HepG2 (cell line): ENCODE data around the gene NT5DC1. TPM values are rescaled to one million over a fixed set of nuclear protein-coding genes. Genes with fewer than 3 reads are reported as not detected.

ENCODE experiments used
- ARNT2 ChIP-seq: sonication (generic); formaldehyde crosslinking; IDR thresholded peaks from 2 replicates; pipeline ENCODE4 v1.8.0; 2022; ENCODE audit warnings: mild to moderate bottlenecking, low read depth, missing genetic modification reagents, moderate library complexity
- CBX2 ChIP-seq, 2 experiments: fragments of 200-600 bp in 1 of 2; sonication (generic); formaldehyde crosslinking in 1 of 2; IDR thresholded peaks; 2 replicates each; pipeline versions ENCODE4 v1.7.0 to v1.8.1; 2018 to 2022; ENCODE audit warnings: low read depth in 2 of 2, low read length in 1 of 2, mild to moderate bottlenecking in 1 of 2, missing genetic modification reagents in 1 of 2
- EP300 ChIP-seq, 3 experiments: sonication (generic) in 1 of 3; formaldehyde crosslinking in 1 of 3; IDR thresholded peaks; 2 replicates each; pipeline versions ENCODE4 v1.5.1 to v1.6.1; 2011 to 2020; ENCODE audit warnings: low read depth in 2 of 3, low read length in 2 of 3, borderline replicate concordance in 1 of 3, improper control_type of control experiment in 1 of 3, mild to moderate bottlenecking in 1 of 3, missing genetic modification reagents in 1 of 3, moderate library complexity in 1 of 3
- FOXJ3 ChIP-seq: sonication (generic); formaldehyde crosslinking; IDR thresholded peaks from 2 replicates; pipeline ENCODE4 v1.4.0; 2020; ENCODE audit warnings: missing genetic modification reagents, mild to moderate bottlenecking, borderline replicate concordance
- KMT2A ChIP-seq: sonication (generic); formaldehyde crosslinking; IDR thresholded peaks from 2 replicates; pipeline ENCODE4 v1.4.0; 2020; ENCODE audit warnings: missing genetic modification reagents
- MYNN ChIP-seq: sonication (generic); formaldehyde crosslinking; IDR thresholded peaks from 2 replicates; pipeline ENCODE4 v1.4.0; 2020; ENCODE audit warnings: mild to moderate bottlenecking, low read depth, missing genetic modification reagents
- SMARCE1 ChIP-seq: fragments of 450-650 bp; IDR thresholded peaks from 2 replicates; pipeline ENCODE4 v1.6.1; 2017; ENCODE audit warnings: borderline replicate concordance
- SRSF9 ChIP-seq: fragments of 200-400 bp; formaldehyde crosslinking; IDR thresholded peaks from 2 replicates; pipeline ENCODE4 v1.6.1; 2018; ENCODE audit warnings: borderline replicate concordance, mild to moderate bottlenecking, low read depth, low read length; ENCODE audit not compliant: insufficient read depth, poor library complexity, severe bottlenecking
- ZBTB43 ChIP-seq: sonication (generic); formaldehyde crosslinking; conservative IDR thresholded peaks from 2 replicates; pipeline ENCODE4 v1.4.0; 2020; ENCODE audit warnings: missing genetic modification reagents
- ZNF567 ChIP-seq: sonication (generic); formaldehyde crosslinking; IDR thresholded peaks from 2 replicates; pipeline ENCODE4 v1.8.1; 2023; ENCODE audit warnings: mild to moderate bottlenecking, missing genetic modification reagents, borderline replicate concordance
- ZNF646 ChIP-seq: sonication (generic); formaldehyde crosslinking; IDR thresholded peaks from 2 replicates; pipeline ENCODE4 v1.9.0; 2021; ENCODE audit warnings: mild to moderate bottlenecking, missing genetic modification reagents
- ZNF674 ChIP-seq: sonication (generic); formaldehyde crosslinking; IDR thresholded peaks from 2 replicates; pipeline ENCODE4 v1.5.0; 2020; ENCODE audit warnings: low read depth, mild to moderate bottlenecking, missing genetic modification reagents
- ZNF790 ChIP-seq: sonication (generic); formaldehyde crosslinking; IDR thresholded peaks from 2 replicates; pipeline ENCODE4 v1.8.0; 2022; ENCODE audit warnings: missing genetic modification reagents, mild to moderate bottlenecking, borderline replicate concordance
- polyA plus RNA-seq, 8 experiments: library from polyadenylated mRNA; depleted of rRNA in 3 of 8; stranded (reverse) in 7 of 8; unstranded in 1 of 8; fragments of >200 nt; fragmentation: Illumina TruSeq in 4 of 8; extraction: Trizol in 4 of 8; gene quantifications; 2 replicates each; pipeline versions ENCODE4 v1.2.1 to v1.2.3, GENCODE V29; 2011 to 2016; ENCODE audit warnings: low read depth in 4 of 8, missing spikeins in 1 of 8, mixed read lengths in 1 of 8; ENCODE audit not compliant: insufficient read depth in 1 of 8
- total RNA-seq, 5 experiments: library from RNA; depleted of rRNA; stranded (reverse); fragments of >200 nt; fragmentation: Illumina TruSeq; extraction: Trizol; gene quantifications; 2 replicates each; pipeline ENCODE4 v1.2.3, GENCODE V29; 2016; ENCODE audit warnings: low read depth in 1 of 5
- TF ChIP-seq, protein P1 (sequence below): conservative IDR thresholded peaks from 2 replicates; pipeline ENCODE4 v1.6.1; 2018; ENCODE audit warnings: missing genetic modification reagents
- TF ChIP-seq, protein P2 (sequence below): sonication (generic); formaldehyde crosslinking; IDR thresholded peaks from 2 replicates; pipeline ENCODE4 v1.8.0; 2022; ENCODE audit warnings: mild to moderate bottlenecking, missing genetic modification reagents

NT5DC1 gene
- total and polyA plus RNA-seq, 2 of the 13 experiments (the other 11 are each of a cell fraction or from before 2014, with no cell fraction given) = 27.0 to 56.1 TPM

GRCh38 chr6:116060572-116061283, 39.9 kb upstream of the NT5DC1 start, which contains the start of gene FRK (continued):
- no peak for TF ChIP-seq ZNF646 (CRISPR knock-in tag)
- no peak; the same call in 1 of the 2 replicates for TF ChIP-seq ZBTB43 (CRISPR knock-in tag)
- TF ChIP-seq KMT2A (CRISPR knock-in tag) = no peak; the same call in 1 of the 2 replicates
- TF ChIP-seq EP300 (IDR thresholded peaks at IDR 0.05; ENCODE audit: low read depth in 2 of 2, low read length in 2 of 2) = 0 out of 4 replicates have a peak, but pooled peaks of 1 of the 2 experiments have one; percentile 34
- TF ChIP-seq EP300 (CRISPR knock-in tag; IDR thresholded peaks at IDR 0.05; ENCODE audit: borderline replicate concordance) = no peak
- TF ChIP-seq, protein P1, sequence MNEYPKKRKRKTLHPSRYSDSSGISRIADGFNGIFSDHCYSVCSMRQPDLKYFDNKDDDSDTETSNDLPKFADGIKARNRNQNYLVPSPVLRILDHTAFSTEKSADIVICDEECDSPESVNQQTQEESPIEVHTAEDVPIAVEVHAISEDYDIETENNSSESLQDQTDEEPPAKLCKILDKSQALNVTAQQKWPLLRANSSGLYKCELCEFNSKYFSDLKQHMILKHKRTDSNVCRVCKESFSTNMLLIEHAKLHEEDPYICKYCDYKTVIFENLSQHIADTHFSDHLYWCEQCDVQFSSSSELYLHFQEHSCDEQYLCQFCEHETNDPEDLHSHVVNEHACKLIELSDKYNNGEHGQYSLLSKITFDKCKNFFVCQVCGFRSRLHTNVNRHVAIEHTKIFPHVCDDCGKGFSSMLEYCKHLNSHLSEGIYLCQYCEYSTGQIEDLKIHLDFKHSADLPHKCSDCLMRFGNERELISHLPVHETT (CRISPR knock-in tag) = no peak; the same call in 1 of the 2 replicates
- TF ChIP-seq ZNF790 (CRISPR knock-in tag) = no peak
- TF ChIP-seq CBX2 (IDR thresholded peaks at IDR 0.05; ENCODE audit: low read depth, low read length) = no peak
- TF ChIP-seq CBX2 (CRISPR knock-in tag; IDR thresholded peaks at IDR 0.05; ENCODE audit: low read depth) = no peak
- TF ChIP-seq SRSF9 = no peak
- TF ChIP-seq, protein P2, sequence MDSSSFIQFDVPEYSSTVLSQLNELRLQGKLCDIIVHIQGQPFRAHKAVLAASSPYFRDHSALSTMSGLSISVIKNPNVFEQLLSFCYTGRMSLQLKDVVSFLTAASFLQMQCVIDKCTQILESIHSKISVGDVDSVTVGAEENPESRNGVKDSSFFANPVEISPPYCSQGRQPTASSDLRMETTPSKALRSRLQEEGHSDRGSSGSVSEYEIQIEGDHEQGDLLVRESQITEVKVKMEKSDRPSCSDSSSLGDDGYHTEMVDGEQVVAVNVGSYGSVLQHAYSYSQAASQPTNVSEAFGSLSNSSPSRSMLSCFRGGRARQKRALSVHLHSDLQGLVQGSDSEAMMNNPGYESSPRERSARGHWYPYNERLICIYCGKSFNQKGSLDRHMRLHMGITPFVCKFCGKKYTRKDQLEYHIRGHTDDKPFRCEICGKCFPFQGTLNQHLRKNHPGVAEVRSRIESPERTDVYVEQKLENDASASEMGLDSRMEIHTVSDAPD (CRISPR knock-in tag) = no peak; the same call in 1 of the 2 replicates
- peak; percentile 34; the same call in 1 of the 2 replicates for TF ChIP-seq FOXJ3 (CRISPR knock-in tag)
- no peak for TF ChIP-seq ZNF674
- no peak for TF ChIP-seq SMARCE1
- TF ChIP-seq ZNF567 (CRISPR knock-in tag) = no peak
- no peak for TF ChIP-seq ARNT2 (CRISPR knock-in tag)
- no peak for TF ChIP-seq MYNN
